Neural progenitor cell (in vitro differentiated cells): ENCODE data around the gene RARS1. TPM values are rescaled to one million over a fixed set of nuclear protein-coding genes. Genes with fewer than 3 reads are reported as not detected.

Experiments used
- DNase-seq: peaks from one replicate; pipeline ENCODE4 v3.0.0-alpha.2; 2016; ENCODE audit warnings: low spot score
- H2AFZ ChIP-seq: fragments of 200-600 bp; sonication (generic); replicated peaks from 2 replicates; pipeline ENCODE4 v1.6.1; 2016; ENCODE audit warnings: antibody characterized with exemption
- H3F3A ChIP-seq: fragments of 200-600 bp; sonication (generic); 2 replicates; pipeline ENCODE4 v1.6.1; 2016; ENCODE audit warnings: antibody characterized with exemption, low read depth
- H3K27ac ChIP-seq: fragments of 200-600 bp; sonication (generic); 2 replicates; pipeline ENCODE4 v1.5.1; 2016; ENCODE audit warnings: mild to moderate bottlenecking
- H3K27me3 ChIP-seq: fragments of 200-600 bp; sonication (generic); 2 replicates; pipeline ENCODE4 v1.6.1; 2016; ENCODE audit warnings: mild to moderate bottlenecking, moderate library complexity
- H3K36me3 ChIP-seq: fragments of 200-600 bp; sonication (generic); 2 replicates; pipeline ENCODE4 v1.5.1; 2016
- H3K4me1 ChIP-seq: fragments of 200-600 bp; sonication (generic); 2 replicates; pipeline ENCODE4 v1.6.1; 2016; ENCODE audit warnings: mixed run types
- H3K4me2 ChIP-seq: fragments of 200-600 bp; sonication (generic); 2 replicates; pipeline ENCODE4 v1.6.1; 2016
- H3K4me3 ChIP-seq: fragments of 200-600 bp; sonication (generic); 2 replicates; pipeline ENCODE4 v1.5.1; 2016
- H3K79me2 ChIP-seq: fragments of 200-600 bp; sonication (generic); 2 replicates; pipeline ENCODE4 v1.6.1; 2016; ENCODE audit warnings: low read depth
- H3K9ac ChIP-seq: fragments of 200-600 bp; sonication (generic); 2 replicates; pipeline ENCODE4 v1.6.1; 2016
- H3K9me3 ChIP-seq: fragments of 200-600 bp; sonication (generic); 2 replicates; pipeline ENCODE4 v1.5.1; 2016; ENCODE audit warnings: low read depth
- H4K20me1 ChIP-seq: fragments of 200-600 bp; sonication (generic); 2 replicates; pipeline ENCODE4 v1.6.1; 2016; ENCODE audit warnings: low read depth
- H3K27ac Mint-ChIP-seq: 3 replicates; pipeline ENCODE4 v1.8.0; 2021; ENCODE audit warnings: mixed read lengths
- H3K27me3 Mint-ChIP-seq: 2 replicates; pipeline ENCODE4 v1.8.0; 2022; ENCODE audit warnings: low read depth, mild to moderate bottlenecking, inconsistent platforms, moderate library complexity, mixed read lengths; ENCODE audit not compliant: insufficient read depth
- H3K36me3 Mint-ChIP-seq: 3 replicates; pipeline ENCODE4 v1.8.0; 2021; ENCODE audit warnings: mixed read lengths
- H3K4me1 Mint-ChIP-seq: 3 replicates; pipeline ENCODE4 v1.8.0; 2021; ENCODE audit warnings: mixed read lengths
- H3K4me3 Mint-ChIP-seq: 3 replicates; pipeline ENCODE4 v1.8.0; 2021; ENCODE audit warnings: mild to moderate bottlenecking, moderate library complexity, mixed read lengths
- H3K9me3 Mint-ChIP-seq: 3 replicates; pipeline ENCODE4 v1.8.0; 2020; ENCODE audit warnings: mixed read lengths
- EZH2 ChIP-seq: fragments of 200-600 bp; sonication (generic); IDR thresholded peaks from 2 replicates; pipeline ENCODE4 v1.6.1; 2017; ENCODE audit warnings: antibody characterized with exemption, mild to moderate bottlenecking, moderate library complexity
- EZH2phosphoT487 ChIP-seq: fragments of 200-600 bp; sonication (generic); IDR thresholded peaks from 2 replicates; pipeline ENCODE4 v1.6.1; 2017; ENCODE audit warnings: antibody characterized with exemption
- total RNA-seq: library from RNA; depleted of rRNA; stranded (reverse); fragments of >200 nt; gene quantifications from 2 replicates; pipeline ENCODE4 v1.2.3, GENCODE V29; 2015; ENCODE audit warnings: low replicate concordance
- TF ChIP-seq, protein P1 (sequence below): fragments of 200-600 bp; sonication (generic); IDR thresholded peaks from 2 replicates; pipeline ENCODE4 v1.5.1; 2017; ENCODE audit warnings: antibody characterized with exemption, mild to moderate bottlenecking

Gene RARS1
- total RNA-seq, 1 donor from 2014 or later = 191 TPM

DNA sequence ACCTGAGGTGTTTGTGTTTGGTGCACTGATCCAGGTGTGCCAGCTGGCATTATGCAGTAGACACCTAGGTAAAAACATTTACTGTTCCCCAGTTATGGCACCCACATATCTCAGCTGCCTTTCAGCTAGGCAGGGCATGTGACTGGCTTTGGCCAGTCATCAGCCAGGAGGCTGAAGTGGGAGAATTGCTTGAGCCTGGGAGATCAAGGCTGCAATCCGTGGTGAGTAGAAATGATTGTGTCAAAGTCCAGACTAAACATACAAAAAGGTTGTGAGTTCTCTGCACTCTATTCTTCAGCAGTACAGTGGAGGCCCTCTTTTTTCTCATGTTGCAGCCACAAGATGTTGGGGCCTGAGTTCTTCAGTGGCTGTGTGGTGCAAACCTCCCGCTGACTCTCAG is 39.6 kb downstream of the RARS1 start:
- H3K27me3 ChIP-seq = peaks cover 28% of the 10 kb centered on the region
- H3K27ac Mint-ChIP-seq = no peak overlapping the region
- H3K9ac ChIP-seq = no peak overlapping the region
- H3K9me3 Mint-ChIP-seq = peaks cover 2% of the 10 kb centered on the region
- H3K27ac ChIP-seq = no peak overlapping the region
- peaks cover 13% of the 10 kb centered on the region for H3K27me3 Mint-ChIP-seq
- no peaks in the 10 kb centered on the region for H3K36me3 ChIP-seq
- H3K79me2 ChIP-seq = no peaks in the 10 kb centered on the region
- H3K36me3 Mint-ChIP-seq = no peaks in the 10 kb centered on the region
- TF ChIP-seq EZH2phosphoT487 = no peak
- TF ChIP-seq, protein P1, sequence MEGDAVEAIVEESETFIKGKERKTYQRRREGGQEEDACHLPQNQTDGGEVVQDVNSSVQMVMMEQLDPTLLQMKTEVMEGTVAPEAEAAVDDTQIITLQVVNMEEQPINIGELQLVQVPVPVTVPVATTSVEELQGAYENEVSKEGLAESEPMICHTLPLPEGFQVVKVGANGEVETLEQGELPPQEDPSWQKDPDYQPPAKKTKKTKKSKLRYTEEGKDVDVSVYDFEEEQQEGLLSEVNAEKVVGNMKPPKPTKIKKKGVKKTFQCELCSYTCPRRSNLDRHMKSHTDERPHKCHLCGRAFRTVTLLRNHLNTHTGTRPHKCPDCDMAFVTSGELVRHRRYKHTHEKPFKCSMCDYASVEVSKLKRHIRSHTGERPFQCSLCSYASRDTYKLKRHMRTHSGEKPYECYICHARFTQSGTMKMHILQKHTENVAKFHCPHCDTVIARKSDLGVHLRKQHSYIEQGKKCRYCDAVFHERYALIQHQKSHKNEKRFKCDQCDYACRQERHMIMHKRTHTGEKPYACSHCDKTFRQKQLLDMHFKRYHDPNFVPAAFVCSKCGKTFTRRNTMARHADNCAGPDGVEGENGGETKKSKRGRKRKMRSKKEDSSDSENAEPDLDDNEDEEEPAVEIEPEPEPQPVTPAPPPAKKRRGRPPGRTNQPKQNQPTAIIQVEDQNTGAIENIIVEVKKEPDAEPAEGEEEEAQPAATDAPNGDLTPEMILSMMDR = no peak
- TF ChIP-seq EZH2 = no peak
- peaks cover 9% of the 10 kb centered on the region for H3K4me1 Mint-ChIP-seq
- no peak overlapping the region for H3K4me2 ChIP-seq
- peaks cover 10% of the 10 kb centered on the region for H3F3A ChIP-seq
- H3K9me3 ChIP-seq = no peaks in the 10 kb centered on the region
- H2AFZ ChIP-seq = no peak overlapping the region
- peaks cover 4% of the 10 kb centered on the region for H3K4me1 ChIP-seq
- DNase-seq = no peak
- H4K20me1 ChIP-seq = peaks cover 25% of the 10 kb centered on the region
- H3K4me3 Mint-ChIP-seq = no peak overlapping the region
- no peak overlapping the region for H3K4me3 ChIP-seq

DNA sequence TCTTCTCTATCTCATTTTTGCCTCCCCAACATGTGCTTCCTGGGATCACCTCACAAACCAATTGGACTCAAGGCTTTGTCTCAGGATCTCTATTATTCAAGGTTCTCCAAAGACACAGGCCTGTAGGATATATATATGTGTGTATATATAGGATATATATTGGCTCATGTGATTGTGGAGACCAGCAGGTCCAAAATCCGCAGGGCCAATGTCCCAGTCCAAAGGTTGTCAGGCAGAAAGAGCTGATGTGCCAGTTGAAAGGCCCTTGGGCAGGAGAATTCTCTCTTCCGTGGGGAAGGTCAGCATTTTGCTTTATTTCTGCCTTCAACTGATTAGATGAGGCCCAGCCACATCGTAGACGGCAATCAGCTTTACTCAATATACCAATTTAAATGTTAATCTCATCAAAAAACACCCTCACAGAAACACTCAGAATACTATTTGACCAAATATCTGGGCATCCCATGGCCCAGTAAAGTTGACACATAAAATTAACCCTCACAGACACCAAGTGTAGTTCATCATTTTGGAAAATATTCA is 41.6 kb downstream of the RARS1 start:
- Mint-ChIP-seq H3K36me3 (no peaks in the 10 kb centered on the region), H3K27ac (no peak overlapping the region), H3K4me1 (peaks cover 14% of the 10 kb centered on the region), H3K9me3 (peaks cover 2% of the 10 kb centered on the region), H3K4me3 (peak overlapping the region; percentile 87), H3K27me3 (peaks cover 13% of the 10 kb centered on the region)
- H3K4me3 ChIP-seq = no peak overlapping the region
- peaks cover 33% of the 10 kb centered on the region for H3K27me3 ChIP-seq
- no peak overlapping the region for H3K4me2 ChIP-seq
- TF ChIP-seq, protein P1 = no peak
- H3K79me2 ChIP-seq = no peaks in the 10 kb centered on the region
- H3K4me1 ChIP-seq = peaks cover 24% of the 10 kb centered on the region
- peaks cover 10% of the 10 kb centered on the region for H3F3A ChIP-seq
- no peak overlapping the region for H3K9ac ChIP-seq
- no peak overlapping the region for H3K27ac ChIP-seq
- no peaks in the 10 kb centered on the region for H3K9me3 ChIP-seq
- H4K20me1 ChIP-seq = peaks cover 43% of the 10 kb centered on the region
- DNase-seq = no peak
- no peak overlapping the region for H2AFZ ChIP-seq
- H3K36me3 ChIP-seq = no peaks in the 10 kb centered on the region

DNA sequence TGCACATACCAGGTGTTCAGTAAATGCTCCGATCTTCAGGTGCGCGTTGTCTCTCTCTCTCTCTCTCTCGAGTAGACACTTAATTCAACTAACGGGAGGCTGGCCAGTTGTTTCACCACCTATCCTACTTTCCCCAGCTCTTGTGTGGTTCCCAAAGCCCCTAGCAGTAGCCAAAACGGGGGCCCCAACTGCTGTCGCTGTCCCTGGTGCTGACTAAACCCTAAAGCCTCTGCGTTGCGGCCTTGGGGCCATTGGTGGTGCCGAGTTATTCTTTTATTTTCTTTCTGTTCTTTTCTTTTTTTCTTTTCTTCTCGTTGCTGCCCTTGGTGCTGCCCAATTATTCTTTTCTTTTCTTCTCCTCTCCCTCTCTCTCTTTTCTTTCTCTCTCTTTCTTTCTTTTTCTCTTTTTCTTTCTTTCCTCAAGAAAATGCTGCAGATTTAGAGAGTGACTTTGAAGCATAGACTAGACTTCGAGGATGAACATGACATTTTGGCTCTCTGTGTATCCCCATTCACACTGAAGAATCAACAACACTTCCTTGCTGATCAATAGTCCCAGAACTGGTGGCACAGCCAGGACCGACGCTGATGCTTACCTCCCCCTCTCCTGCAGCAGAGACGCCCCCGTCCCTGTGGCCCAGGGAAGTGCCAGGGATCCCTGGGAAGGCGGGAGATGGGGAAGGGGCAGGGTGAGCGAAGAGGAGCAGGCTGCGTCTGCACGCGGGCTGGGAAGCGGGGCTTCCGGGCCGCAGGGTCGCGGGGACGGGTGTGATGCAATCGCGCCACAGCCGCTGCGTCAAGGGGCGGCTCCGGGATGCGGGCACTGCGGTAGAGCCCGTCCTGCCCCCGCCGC is 42.5 kb downstream of the RARS1 start, which contains the start of gene FBLL1:
Gene FBLL1, plus strand, starts transcription at position 785 of the 853 bp plus-strand sequence. CDS start 200 bp downstream, outside the sequence.
- H3K27ac Mint-ChIP-seq = no peak within 1 kb of the TSS

More for the DNA sequence above, 42.5 kb downstream of the RARS1 start, which contains the start of gene FBLL1:
- Histone ChIP-seq H3K79me2 (no peaks in the 10 kb centered on the region), H3K4me3 (peak within 1 kb of the TSS; percentile 58), H3K27ac (no peak within 1 kb of the TSS), H3K4me2 (peak within 1 kb of the TSS; percentile 92), H4K20me1 (peaks cover 43% of the 10 kb centered on the region), H3K4me1 (peaks cover 24% of the 10 kb centered on the region), H2AFZ (no peak within 1 kb of the TSS), H3K36me3 (no peaks in the 10 kb centered on the region), H3K27me3 (peaks cover 33% of the 10 kb centered on the region), H3K9ac (no peak within 1 kb of the TSS), H3F3A (peaks cover 10% of the 10 kb centered on the region), H3K9me3 (no peaks in the 10 kb centered on the region)
- Mint-ChIP-seq H3K4me1 (peaks cover 14% of the 10 kb centered on the region), H3K4me3 (peak within 1 kb of the TSS; percentile 87), H3K36me3 (no peaks in the 10 kb centered on the region), H3K9me3 (peaks cover 2% of the 10 kb centered on the region), H3K27me3 (peaks cover 13% of the 10 kb centered on the region)
- TF ChIP-seq EZH2phosphoT487 = peak; percentile 51
- TF ChIP-seq, protein P1 = no peak
- TF ChIP-seq EZH2 = peak; percentile 65
- peak; percentile 90 for DNase-seq
